AG08396 (cell line): ENCODE results near the gene GREB1.

Experiments used
- DNase-seq: peaks from one replicate; pipeline ENCODE4 v3.0.0; 2012; ENCODE audit warnings: low spot score, mixed read lengths

GREB1 gene

DNA sequence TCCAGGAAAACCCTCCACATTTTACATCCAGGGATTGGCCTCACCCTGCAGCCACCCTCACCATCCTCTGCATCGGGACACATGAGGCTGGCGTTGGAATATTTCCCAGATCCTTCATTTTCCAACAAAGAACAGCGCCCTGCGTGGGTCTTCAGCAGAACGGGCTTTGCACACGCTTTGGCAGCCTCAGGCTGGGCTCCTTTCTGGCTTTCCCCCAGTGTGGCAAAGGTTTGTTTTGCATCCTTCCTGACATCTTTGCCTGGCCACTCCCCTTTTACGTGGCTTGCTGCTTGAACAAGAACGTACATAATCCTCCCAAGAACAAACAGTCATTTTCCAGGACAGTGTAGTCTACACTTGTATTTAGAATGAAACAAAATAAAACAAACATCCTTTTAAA is 25.6 kb upstream of the GREB1 start:
- DNase-seq: no peak

DNA sequence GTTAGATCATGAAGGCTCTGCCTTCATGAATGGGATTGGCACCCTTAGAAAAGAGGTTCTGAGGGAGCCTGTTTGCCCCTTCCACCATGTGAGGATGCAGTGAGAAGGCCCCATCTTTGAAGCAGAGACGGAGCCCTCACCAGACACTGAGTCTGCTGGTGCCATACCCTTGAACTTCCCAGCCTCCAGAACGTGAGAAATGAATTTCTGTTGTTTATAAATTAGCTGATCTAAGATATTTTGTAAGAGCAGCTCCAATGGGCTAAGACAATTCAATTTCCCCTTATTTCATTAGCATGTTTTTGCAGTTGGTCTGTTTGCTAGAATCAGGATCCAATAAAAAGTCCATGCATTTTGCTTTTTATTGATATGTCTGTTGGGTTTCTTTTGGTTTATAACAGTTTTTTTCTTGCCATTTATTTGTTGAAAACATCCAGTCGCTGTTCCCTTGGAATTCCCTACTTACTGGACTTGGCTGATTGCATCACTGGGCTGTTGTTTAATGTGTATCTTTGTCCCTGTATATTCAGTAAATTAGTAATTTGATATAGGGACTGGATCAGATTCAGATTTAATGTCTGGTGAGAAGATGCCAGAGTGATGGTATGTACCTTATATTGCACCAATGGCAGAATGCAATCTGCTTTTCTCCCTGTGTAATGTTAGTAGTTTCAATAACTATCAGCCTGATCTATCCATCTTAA is 24.0 kb upstream of the GREB1 start:
- no peak for DNase-seq

DNA sequence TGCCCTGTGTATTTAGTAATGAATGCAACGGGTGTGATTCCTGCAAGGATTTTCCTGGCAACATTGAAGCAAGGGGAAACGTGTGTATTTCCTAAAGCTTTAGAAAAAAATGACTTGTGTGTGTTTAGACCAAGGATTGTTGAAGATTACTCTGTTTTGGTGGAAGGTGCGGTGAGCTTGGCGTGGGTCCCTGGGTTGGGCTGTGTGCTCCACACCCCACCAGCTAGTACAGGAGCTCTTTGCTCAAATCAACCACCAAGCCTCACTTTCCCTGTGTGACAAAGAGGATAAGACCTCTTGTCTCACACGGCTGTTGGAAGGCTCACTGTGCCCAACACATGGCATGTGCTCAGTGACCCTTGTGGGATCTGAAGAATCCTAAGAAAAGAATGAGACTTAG is 21.4 kb upstream of the GREB1 start:
- no peak for DNase-seq

DNA sequence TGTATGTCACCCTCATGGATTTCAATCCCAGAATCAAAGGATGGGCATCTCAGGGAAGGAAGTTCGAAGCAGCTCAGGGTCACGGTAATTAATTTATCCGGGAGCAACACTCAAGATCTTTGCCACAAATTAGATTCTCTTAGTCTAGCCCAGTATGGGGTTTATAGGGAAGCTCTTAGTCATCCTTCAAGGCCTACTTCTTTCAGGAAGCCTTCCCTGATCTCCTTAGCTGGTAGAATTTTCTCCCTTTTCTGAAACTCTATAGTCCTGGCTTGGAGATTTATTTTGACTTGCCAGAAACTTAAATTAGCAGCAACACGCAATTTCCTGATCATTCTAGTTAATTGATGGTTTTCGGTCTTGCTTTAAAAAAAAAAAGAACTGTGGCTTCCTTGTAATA is 20.5 kb upstream of the GREB1 start:
- no peak for DNase-seq

DNA sequence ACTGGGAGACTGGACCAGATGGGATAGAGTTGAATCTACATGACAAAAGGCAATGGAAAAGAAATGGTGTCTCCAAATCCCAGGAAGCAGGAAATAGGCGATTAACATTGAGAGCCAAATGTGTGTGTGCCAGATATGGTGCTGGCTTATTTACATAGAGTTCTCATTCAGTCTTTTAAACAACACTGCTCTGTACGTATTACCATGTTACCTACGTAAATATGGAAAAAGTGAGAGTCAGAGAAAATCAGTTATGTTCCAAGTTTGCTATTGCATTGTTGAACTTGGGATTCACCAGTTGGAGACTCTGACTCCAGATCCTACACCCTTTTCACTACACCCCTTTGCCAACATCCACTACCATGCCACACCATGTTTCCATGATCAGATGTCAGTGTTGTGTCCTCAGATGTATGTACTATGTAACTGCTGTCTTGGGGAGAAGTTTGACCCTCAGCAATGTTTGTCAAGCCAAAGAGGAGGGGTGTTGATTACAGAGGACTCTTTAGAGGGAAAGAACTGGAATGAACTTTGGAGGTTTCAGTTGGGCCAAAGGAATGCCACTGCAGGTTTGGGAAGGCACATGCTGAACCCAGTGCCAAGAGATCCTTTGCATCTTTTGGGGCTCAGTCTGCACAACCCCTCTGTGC is 19.6 kb upstream of the GREB1 start:
- no peak for DNase-seq

DNA sequence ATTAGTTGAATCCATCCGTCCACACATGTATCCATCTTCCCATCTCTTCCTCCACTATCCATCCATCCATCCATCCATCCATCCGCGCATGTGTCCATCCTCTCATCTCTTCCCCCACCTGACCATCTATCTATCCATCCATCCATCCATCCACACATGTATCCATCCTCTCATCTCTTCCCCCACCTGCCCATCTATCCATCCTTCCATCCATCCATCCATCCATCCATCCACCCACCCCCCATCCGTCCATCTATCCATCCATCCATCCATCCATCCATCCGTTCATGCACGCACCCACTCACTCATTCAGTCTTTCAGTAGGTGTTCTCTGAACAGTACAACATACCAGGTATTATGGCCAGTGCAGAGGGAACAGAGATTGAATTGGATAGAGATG is 18.9 kb upstream of the GREB1 start:
- no peak for DNase-seq

DNA sequence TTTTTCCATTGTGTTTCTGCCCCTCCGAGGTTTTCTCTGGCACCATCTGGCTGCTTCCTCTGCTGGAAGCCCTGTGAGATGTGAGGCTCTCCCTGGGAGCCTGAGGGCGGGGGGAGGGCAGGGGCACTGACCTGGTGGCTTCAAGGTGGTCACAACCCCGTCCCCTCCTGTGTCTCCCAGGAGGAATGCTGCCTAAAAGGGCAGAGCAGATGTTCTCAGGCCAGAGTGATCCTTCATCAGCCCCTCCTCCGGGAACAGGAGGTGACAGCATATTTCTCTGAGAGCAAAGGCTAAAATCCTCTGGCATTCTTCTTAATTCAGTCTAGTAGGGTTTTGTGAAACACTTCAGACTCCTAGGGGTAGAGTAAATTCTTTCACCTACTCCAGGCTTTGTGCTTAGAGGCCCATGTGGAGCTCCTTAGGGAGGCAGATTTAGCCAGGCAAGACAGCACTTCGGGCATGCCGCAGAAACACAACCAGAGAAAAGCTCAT is 18.3 kb upstream of the GREB1 start:
- no peak for DNase-seq

DNA sequence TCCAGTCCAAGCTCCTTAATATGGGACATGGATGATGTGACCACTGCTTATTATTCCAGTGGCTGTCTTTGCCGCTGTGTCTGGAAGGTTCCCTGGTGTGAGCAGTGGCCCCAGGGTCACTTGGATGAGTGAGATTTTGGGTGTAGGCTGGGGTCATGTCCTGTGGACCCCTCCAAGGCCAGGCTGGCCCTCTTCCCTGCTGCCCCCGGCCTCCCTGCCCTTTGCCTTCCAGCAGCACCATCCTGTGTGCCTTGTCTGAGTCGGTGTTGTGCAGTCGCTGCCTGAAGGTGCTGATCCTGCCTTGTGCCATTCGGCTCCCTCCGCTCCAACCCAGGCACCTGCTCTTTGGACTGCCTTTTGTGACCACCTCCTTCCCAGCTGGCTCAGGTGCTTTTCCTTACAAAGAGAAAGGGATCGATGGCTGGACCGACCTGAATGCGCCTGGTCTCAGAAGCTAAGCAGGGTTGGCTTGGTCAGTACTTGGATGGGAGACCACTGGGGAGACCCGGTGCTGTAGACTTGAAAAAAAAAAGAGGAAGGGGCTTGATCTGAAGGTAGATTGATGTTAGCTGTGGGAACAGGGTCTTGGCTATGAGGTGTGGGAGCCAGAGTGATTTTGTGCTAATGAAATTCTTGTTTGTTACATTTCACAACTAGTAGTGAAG is 16.7 kb upstream of the GREB1 start:
- no peak for DNase-seq

DNA sequence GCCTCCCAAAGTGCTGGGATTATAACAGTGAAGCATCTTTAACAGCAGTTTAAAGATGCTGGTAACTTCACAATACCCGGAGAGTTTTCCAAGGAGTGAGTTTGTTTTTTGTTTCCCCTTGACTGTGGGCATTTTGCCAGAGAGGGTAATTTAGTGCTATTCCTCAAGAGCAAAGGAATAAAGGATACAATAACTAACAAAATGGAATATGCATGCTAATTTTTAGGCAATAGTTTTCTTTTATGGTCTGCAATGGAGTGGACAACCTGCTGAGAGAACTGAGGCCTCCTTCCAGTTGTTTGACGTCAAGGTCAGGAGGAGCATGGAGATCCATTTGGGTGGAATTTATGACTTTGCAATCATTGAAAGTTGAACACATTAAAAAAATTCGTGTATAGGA is 15.9 kb upstream of the GREB1 start:
- DNase-seq: no peak

DNA sequence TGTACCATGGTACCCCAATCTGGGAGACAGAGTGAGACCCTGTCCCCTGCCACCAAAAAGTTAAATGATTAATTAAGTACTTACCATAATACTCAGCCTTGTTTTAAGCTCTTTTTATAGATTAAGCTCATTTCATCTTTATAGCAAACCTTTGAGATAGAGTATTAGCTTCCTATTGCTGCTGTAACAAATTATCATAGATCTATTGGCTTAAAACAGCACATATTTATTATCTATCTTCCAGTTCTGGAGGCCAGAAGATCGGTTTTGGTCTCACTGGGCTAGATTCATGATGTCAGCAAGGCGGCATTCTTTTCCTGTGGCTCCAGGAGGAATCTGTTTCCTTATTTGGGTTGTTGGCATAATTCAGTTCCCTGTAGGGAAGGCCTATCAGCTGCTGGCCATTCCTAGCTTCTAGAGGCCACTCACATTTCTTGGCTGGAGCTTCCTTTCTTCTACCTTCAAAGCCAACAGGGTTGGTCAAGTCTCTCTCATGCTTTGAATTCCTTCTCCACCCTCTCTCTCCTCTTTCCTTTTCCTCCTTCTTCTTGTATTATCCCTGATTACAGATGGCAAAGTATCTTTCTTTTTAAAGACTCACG is 13.7 kb upstream of the GREB1 start:
- no peak for DNase-seq

DNA sequence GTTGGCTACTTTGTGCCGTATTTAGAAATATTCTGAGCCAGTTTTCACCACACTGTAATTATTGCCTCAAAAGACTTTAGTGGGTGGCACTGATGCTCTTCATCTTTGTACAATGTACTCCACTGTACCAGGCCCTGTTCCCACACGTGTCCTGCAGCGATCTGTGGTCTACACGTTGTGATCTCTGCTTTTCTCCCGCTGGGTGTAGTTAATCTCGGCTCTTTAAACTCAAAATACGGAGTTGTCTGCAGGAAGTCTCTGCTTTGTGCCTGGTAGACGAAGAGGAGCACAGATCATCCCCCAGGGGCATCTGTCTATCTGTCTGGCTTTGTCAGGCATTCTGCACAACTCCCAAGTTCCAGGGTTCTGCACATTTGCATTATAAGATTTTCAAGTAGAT is 12.1 kb upstream of the GREB1 start:
- DNase-seq: no peak

DNA sequence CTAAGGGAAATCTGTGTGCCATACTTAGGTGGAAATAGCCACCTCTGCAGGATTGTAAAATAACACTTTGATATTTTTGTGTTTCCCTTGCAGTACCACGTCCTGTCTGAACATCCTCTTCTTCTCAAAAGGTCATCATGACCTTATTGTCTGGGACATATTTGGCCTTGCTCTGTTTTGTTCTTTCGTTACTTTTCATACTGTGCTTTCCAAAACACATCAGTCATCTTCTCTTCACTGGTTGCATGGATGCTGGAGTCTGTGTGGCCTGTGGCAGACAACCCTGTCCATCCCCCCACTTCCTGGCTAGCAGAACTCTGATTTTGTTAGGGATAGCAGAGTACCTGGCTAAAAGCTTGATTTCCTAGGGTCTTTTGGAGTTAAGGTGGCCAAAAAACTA is 9.4 kb upstream of the GREB1 start:
- no peak for DNase-seq

DNA sequence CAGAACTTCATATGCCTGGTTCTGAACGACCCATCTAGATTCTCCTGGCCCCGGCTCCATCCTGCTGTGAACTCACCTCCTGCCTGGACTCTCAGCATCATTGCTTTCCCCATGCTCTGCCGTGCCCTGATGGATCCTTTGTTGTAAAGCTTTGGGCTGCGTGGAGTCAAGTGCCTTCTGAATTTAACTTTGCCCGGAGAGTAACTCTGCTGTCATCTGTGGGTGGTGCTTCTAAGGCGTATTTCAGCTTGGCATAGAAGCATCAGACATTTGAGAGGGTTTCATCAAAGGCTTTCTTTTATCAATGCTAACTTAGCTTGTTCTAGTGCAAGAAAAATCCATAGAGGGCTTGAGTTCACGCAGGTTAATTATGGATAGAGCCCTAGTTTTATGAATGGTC is 8.1 kb upstream of the GREB1 start:
- no peak for DNase-seq

DNA sequence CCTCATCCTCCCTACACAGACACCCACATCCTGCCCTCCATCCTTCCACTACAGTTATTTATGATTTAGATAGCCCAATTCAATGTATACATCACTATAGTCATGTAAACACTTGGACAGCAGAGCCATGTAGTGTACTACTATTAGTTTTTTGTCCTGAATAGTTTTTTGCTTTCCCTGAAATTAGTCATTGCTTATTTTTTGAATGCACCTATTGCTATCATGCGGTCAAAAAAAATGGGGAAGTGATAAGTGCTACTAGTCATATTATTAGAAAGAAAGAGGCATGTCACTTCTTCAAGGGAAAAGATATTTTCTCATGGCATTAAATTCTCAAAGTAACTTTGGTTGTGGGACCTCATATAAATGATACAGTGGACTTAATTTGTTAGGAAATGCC is 6.8 kb upstream of the GREB1 start:
- DNase-seq: no peak

DNA sequence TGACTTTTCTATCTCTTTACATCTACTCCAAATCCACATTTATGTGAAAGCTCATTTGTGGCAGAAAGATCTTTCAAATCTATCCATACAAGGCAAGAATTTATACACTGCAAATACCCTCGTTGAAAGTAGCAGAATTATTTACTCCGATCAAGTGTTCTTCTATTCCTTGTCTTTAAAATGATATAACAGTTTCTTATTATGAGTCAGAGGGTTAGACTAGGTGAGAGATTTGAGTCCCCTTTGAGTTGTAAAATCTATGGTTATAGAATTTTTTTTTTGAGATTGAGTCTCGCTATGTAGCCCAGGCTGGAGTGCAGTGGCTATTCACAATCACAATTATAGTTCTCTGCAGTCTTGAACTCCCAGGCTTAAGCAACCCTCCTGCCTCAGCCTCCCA is 5.6 kb upstream of the GREB1 start:
- DNase-seq: no peak

DNA sequence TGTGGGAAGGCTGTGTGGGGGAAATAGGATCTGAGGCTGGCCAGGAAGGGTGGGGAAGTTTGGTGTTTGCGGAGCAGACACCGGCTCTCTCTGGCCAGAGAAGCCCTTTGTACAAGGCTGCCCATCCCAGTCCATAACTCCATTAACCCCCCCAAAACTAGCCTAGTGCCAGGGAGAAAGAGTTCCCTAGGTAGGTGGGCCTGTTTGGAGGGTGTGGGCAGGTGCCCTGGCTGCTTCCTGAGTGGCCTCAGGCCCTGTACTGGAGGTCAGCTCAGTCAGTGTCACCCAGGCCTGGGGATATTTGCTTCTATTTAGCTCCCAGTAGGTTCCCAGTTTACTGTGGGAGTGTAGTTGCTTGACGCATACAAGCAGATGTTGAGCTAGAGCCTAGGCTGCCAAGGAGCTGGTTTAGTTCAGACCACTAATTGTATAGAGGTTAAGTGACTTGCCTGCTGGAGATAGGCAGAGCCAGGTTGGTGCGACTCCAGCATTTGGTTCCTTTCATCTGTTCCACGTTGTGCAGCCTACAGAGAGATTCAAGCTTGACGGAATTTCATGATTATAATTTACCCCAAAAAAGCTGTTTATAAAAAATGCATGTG is 2.9 kb upstream of the GREB1 start:
- no peak for DNase-seq

DNA sequence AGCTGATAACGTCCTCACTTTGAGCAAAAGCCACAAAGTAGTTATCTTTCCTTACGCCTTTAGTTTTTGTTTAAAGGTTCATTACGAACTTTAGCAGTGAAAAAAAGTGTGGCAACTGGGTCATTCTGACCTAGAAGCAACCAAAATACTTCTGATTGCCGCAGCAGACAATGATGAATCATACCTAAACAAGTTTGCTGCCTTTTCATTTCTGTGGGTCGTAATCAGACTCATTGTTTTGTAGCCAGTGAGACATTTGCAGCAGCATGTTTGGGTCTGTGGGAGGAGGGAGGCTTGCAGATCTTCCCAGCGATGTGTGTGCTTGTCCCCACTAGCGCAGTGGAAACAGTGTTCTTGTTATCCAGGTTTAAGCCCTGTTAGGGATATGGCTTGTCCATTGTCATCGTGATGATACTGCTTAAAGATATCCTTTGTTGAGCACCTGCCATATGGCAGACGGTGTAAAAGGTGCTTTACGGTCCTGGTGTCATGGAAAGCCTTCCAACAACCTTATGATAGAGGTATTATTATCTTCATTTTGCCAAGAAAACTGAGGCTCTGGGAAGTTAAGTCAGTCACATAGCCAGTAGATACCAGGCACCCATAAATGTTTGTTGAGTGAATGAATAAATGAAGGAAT is 1.3 kb upstream of the GREB1 start:
- DNase-seq: no peak

DNA sequence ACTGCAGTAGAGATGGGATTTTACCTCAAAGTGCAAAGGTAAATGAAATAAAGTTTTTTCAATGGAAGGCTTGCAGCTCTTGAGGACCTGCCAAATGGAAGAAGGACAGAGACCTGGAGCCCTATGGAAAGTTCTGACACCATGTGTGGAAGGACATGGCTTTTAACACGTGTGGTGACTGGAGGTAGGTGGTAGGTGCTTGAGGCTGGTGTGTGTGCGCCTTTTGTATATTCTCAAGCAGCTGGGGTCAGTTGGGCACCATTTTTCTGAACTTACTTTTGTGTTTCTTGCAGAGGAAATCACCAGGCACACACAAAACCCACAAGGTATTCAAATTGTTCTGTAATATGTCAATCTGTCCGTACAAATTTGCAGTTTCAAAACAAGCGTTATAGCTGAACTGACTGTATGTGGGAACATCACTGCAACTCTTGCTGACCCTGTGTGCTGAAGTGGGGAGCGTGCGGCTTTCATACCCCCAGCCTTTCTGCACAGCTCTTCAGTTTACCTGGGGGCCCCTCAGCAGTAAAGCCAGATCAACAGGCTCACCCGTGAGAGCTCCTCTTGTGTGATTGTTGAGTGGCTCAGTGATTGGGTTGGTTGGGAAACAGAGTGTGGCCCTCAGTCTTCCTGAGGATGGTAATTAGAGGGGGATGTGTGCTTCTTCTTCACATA is 363 bp downstream of the GREB1 start:
- DNase-seq: no peak

DNA sequence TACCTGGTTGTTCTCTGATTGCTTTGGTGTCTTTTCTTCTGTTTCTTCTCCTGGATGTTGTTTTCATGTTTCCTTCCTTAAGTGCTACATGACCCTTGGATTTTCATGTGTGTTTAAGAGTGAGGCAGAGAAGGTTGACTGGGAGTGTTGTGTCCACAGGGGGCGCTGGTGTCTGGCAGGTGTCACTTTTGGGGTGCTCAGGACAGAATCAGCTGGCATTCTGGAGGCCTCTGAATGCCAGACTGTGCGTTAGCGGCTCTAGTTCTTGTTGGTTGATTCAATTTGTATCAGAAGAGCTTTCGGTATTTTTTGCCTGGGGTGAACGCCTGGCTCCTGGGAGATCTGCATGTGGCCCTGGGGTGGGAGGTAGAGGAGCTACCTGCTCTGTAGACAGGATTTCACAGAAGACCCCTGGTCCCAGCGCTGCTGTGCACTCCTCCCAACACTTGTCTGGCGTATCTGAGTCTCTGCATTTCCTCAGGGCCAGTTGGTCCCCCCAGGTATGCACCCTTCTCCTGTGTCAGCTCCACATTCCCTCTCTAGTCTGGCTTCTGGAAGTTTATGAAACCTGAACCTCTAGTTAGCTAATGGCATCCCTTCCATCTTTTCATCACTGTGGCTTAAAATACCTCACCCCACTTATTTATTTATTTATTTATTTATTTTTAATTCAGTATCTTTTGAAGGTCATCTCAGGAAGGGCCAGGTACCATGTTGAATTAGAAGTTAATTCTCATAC is 1.1 kb downstream of the GREB1 start:
- no peak for DNase-seq

DNA sequence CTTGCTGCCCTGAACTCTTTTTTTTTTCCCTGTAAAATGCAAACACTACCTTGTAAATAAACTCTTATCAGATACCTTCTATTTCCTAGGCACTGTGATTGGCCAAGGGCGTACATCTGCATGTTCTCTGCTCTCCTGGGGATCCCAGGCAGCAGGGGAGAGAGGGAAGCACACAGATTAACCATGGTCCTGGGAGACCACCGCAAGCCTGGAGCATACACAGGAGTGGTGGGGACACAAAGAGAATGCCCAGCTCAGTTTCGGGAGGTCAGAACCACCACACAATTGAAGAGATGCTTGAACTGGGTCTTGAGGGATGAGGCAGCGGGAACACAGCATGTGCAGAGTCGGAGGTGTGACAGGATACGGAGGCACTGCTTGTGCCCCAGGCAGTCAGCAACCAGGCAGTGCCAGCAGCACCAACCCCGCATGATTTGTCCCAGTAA is 2.1 kb downstream of the GREB1 start:
- DNase-seq: no peak

DNA sequence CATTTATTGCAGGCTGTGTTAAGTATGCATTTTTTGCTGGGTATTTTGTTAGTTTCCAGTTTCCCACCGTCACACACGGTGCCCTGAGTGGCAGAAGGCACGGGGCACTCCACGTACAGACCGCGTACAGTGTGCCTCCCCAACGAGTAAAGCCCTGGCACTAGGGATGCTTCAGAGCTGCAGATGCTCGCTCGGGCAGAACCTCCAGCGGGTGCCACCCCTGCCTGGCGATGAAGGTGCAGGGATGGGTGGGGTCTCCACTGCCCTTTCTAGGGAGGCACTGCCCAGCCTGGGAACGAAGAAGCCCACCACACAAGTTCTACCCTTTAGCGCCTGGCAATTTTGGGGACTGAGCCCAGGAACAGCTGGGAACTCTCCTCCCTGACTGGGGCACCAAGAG is 4.1 kb downstream of the GREB1 start:
- DNase-seq: no peak
